Esophagus mucosa (tissue), 1 donor: ENCODE results near the gene CTNNA3. TPM values are rescaled to one million over a fixed set of nuclear protein-coding genes. Genes with fewer than 3 reads are reported as not detected.

Source experiments
- ATAC-seq: fragments of 200-7000 bp; cut with Tn5 transposase; one replicate; pipeline ENCODE4 v1.9.1; 2020
- total RNA-seq: library from RNA; stranded (reverse); gene quantifications from one replicate; pipeline ENCODE4 v1.2.4, GENCODE V29; 2023
- donor health status: DM: yes; HTN: yes; CAD: no.

CTNNA3 gene
- total RNA-seq, 1 donor from 2014 or later = not detected

DNA sequence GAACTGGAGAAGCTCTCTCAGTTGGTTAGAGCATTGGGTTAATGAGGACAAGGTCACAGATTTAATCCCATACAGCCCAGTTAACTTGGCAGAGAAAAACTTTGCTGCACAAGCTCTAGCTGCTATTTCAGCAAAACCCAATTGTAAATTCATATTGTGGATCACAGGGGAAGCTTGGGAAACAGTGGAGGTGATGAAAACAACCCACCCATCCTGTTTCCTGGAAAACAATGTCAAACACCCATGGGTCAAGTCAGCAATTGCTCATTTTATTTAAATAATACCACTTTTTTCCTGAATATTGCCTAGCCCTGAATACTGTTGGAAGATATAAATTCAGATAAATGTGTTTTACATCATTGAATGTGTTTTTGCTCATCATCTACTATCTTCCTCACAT lies 1670.8 kb downstream of the CTNNA3 start:
- no peak for ATAC-seq

DNA sequence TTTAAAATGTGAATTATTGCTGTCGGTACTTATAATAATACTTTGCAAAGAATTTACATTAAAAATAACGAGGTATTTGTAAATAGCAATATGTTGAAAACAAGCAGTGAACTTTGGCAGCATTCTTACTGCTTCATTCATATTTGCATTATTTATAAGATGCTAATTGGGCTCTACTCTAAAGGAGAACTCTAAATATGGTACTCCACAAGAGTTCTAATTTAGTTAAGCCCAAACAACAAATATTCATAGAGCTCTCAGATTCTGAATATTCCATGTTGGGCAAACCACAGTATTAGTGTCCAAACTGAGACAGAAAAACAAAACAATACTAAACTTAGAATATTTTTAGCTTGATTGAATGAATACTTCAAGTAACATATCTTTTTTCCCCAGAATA lies 1674.6 kb downstream of the CTNNA3 start:
- no peak for ATAC-seq

- no peak for ATAC-seq
These were observed 1687.8 kb downstream of the CTNNA3 start for GRCh38 chr10:66008221-66008620.

DNA sequence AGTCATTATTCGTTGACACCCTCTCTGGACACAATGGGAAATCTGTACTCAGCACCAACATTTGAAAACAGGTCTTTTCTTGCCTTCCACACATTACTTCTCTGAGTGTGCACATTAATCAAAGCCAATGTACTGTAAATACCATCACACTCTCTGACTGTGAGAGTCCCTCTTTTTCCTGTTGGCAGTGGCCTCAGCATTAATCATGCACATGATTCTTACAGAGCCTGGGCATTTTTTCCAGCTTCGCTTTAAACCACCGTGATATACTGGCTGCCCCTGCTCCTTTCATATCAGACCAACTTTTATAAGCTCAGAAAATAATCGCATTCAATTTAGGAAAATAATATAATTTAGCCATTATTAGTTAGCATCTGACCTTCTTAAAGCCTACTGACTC lies 1689.6 kb downstream of the CTNNA3 start:
- no peak for ATAC-seq

DNA sequence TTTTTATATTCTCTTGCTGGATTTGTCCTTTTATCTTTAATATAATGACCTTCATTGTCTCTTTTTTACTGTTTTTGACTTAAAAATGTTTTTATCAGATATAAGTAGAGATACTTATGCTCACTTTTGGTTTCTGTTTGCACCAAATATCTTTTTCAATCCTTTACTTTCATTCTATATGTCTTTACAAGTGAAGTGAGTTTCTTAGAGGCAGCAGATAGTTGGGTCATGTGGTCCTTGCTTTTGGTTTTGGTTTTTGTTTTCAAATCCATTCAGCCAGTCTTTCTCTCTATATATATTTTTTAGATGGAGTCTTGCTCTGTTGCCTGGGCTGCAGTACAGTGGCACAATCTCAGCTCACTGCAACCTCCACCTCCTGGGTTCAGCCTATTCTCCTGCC lies 1702.5 kb downstream of the CTNNA3 start:
- no peak for ATAC-seq

DNA sequence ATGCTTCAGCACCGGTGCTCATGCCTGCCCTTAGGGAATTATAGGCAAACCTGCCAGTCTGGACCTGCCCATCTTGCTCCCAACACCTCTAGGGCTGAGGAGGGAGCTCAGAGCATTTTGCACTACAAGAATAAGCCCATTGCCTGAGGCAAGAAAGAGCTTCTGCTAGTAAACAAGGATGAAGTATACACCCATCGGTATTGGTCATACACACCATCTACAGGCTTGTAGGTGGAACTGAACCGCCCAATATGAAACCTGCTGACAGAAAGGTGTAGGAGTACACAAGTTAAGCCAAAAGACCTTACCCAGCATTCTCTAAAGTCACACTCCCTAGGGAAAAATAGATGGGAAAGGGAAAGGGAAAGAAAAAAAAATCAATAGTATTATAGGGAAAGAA lies 1727.1 kb downstream of the CTNNA3 start:
- no peak for ATAC-seq

DNA sequence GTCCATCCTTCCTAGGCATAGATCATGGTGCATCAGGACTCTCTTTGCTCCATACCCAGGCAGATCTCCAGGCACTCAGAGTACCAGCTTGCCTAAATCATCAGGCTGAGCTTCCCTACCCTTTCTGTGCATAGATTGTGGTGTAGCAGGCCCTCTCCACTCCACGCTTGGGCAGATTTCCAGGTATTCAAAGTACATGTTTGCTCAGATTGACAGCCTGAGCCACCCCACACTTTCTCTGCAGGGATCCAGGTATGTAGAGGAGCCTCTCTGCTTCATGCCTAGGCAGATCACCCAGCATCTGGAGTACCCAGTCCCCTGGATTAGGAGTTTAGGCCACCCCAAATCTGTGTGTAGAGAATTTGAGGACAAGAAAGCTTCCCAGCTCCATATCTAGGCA lies 1727.6 kb downstream of the CTNNA3 start:
- ATAC-seq = no peak

DNA sequence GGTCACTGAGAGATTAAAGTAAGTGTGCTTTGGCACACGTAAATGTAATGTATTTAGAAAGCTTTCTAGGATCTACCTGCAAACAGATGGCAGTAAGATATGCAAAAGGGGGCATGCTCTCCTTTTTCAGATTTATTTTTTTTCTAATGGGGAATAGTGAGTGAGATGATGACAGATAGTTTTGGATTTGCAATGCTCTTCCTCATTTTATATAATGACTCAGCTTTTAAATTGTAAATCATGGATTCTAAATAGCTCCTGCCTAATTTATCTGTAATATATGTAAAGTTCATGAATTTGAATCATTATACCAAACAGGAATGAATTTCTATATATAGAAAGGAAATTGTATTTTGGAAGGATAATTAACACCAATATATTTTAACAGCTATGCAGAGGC lies 1731.8 kb downstream of the CTNNA3 start:
- no peak for ATAC-seq

- ATAC-seq = no peak
These were observed 1743.9 kb downstream of the CTNNA3 start for GRCh38 chr10:65952086-65952485.

GRCh38 chr10:65950075-65950474 lies 1745.9 kb downstream of the CTNNA3 start:
- no peak for ATAC-seq

- no peak for ATAC-seq
These were observed 1746.5 kb downstream of the CTNNA3 start for GRCh38 chr10:65949526-65949925.

- no peak for ATAC-seq
These were observed 1750.9 kb downstream of the CTNNA3 start for GRCh38 chr10:65945061-65945460.

GRCh38 chr10:65943451-65943850 lies 1752.5 kb downstream of the CTNNA3 start:
- ATAC-seq = no peak

DNA sequence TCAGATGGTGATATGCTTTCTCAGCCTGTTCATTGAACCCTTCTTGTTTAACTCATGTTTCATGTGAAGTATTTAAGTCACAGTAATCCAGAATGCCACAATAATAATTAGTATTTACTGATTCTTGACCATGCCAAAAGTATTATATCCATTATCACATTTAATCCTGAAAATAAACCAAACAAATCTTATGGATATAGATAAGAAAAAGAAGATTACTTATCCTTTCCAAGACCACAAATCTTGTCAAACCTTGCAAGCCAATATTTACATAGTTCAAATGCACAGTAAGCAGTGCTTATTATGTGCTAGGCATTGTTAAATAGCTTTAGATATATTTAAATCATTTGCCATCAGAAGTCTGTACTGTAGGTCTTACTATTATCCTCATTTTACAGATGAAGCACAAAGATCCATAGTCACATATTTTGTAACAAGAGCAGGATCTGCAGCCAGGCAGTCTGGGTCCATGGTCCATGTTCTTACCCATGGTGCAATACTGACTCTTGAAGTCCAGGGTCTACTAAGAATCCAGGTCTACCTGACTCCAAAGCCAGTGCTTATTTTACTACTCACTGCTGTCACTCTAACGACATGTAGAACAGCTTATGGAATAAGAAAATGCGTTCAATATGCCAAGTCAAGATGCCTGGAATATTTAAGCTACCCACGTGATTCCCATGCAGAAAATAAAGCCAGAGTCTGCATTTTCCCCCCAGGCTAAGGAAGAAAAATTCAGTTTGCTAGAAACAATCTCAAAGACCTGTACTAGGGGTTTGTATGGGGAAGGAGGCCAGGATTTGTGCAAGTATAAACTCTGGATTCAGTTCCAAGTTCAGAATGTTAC lies 1755.0 kb downstream of the CTNNA3 start:
- no peak for ATAC-seq

DNA sequence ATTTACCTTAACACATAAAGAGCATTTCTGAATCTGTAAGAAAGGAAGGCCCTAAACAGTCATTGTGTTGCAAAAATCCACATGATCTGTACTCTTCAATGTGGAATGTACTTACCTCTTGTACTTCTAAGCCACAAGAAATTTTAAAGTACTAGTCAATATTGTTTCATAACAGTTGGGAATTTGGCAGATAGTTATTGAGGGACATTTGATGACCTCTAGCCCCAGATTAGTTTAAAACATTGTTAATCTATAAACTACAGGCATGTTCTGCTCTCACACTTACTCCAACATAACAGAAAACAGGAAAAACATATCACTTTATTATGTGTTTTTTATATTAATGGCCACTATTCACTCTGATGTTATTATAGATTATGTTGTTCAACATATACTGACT lies 1755.9 kb downstream of the CTNNA3 start:
- no peak for ATAC-seq

DNA sequence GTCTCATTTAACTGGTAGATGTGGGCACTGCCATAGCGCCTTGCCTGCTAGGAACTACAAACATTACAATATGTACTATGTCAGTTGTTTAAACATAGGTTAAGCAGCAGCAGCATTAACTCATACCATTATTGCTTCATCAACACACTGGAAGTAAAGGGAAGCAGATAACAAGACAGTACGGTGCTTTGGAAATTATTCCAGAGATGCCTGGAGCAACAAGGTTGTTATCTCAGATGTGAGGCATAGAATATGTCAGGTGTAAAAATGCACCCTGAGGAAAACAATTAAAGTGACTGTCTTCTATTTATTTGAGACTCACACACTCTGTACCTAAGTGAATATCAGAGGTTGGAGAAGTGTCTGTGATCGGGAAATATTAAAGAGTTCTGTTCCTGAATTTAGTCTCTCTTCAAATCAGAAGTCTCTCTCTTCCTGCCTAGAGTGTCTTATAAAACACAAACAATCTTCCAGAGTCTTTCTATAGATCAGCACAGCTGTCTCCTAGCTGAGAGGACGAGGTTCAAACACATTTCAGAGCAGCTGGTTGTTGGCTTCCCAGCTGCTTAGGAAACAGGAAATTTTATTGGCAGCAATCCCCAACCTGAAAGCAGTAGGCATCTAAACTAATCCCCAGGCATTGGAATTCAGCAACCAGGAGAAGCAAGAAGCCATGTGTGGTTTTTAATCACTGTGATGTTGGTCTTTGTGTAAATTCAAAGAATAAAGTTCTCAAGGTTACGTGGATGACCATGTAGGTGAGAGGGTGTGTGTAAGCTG lies 1764.5 kb downstream of the CTNNA3 start:
- ATAC-seq = no peak

DNA sequence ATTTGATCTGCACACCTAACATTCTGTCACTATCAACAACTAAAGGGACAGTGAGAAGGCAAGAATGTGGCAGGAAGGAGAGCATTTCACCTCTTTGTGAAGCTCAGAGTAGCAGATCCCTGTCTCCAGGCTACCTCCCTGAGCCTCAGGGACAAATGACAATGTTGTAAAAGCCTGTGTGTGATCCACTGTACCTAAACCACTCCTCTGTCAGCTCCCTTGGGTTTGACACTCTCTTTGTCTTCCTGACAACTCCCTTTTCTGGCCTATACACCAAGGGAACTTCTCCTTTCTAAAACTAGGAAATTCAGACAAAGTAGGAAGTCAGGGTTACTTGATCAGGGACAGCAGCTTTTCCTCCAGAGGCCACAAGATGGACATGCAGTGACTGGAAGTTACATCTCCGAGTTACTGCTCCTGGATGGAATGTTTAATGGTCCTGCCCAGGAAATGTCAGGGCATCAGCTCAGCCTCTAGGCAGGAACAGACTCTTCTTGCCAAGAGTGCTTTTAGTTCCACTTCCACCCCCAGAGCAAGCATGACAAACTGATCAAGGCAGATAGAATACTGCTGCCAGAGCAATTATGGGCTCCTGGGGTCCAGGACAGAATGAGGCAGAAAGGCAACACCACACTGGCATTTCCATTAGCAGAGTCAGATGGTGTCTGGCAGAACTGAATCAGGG lies 1784.7 kb downstream of the CTNNA3 start:
- no peak for ATAC-seq

DNA sequence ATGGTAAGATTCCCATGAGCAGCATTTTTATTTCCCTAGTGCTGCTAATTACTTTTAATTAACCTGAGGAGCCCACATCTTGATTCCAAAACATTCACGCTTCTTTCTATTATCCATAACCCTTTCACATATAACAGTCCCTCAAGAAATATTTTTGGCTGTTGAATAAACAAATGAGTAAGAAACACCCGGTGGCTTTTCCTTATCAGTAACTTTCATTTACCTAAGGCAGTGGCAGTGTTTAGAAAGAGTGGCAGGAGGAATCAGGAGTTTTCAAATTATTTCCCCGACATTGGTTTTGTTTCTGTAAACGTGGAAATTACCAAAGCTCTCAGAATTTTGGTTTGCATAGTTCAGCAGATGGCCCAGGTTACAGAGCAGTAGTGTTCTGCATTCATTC lies 1785.8 kb downstream of the CTNNA3 start:
- no peak for ATAC-seq

- no peak for ATAC-seq
These were observed 1788.7 kb downstream of the CTNNA3 start for GRCh38 chr10:65907199-65907712.

DNA sequence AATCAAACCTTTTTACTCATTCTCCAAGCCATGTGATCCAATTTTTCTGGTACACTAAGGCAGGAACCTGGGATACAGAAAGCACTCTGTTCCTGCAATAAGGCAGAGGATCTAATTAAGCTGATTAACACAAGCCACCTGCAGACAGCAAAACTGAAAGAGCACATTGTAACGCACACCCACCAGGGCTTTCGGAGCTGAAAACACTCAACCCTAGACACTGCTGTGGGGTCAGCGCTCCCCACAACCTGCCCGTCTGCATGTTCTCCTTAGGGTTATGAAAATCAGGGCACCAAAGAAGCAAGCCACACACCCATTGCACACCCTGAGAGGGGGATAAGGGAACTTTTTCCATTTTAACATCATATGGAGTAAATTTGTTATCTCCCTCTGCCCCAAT lies 1792.4 kb downstream of the CTNNA3 start:
- no peak for ATAC-seq

DNA sequence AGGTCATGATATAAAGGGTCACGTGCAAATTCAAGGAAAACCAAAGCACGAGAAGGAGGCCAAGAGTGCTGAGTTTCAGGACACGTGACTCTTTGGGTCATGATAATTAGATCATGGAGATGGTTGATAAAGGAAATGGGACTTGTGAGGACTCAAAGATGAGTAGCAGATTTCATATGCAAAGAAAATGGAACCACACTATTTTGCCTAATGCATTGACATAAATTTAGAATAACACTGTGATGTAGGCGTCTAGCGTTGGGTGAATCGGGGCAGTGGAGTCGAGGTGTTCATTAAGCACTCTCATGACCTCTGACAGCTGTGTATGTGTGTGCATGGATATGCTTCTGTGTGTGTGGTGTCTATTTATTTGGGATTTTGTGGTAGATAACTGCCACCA lies 1795.7 kb downstream of the CTNNA3 start:
- no peak for ATAC-seq

DNA sequence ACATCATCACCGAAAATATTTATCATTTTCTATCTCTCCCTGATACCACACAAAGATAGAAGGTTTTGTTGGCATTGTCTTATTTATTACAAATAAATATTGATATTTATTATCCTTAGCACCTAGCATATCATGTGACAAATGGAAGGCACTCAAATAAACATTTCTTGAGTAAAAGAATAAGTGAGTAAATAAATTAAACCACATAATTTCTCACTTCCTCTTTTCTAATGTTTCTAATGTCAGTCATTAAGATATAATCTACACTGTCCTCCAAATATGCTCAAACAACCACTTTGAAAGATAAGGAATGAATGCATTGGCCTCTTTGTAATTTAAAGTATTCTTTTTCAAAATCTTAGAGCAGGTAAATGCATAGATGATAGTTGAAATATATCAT lies 1797.9 kb downstream of the CTNNA3 start:
- ATAC-seq = no peak

DNA sequence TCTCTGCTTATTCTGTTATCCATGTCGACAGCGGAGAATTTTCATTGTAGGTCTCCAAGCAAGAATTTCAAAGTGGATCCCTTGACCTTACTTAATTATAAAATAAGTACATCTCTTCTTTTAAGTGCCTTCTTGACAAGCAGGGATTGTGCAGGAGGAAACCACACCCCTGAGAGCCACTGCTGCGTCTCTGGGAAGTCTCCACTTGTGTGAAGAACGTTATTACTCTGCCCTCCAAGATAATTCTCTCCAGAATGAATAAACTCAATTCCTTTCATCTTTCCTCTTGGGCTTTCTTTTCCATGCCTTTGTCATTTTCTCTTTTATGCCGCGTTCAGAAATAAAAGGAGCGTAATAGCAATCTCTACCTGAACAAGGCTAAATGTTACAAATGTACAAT lies 1801.0 kb downstream of the CTNNA3 start:
- ATAC-seq = no peak
